Activated CD8-positive, alpha-beta memory T cell treated with anti-CD3 and anti-CD28 coated beads for 36 hours (primary cell): ENCODE measurements around the gene GPR135. TPM values are rescaled to one million over a fixed set of nuclear protein-coding genes. Genes with fewer than 3 reads are reported as not detected.

Source experiments
- CTCF ChIA-PET: fragments of 350-600 bp; sonication (Branson Sonifier 250); formaldehyde crosslinking; loops from one replicate; lab custom pipeline; 2021; ENCODE audit warnings: antibody characterized with exemption; lab: Charles Lee
- POLR2A ChIA-PET: fragments of 350-600 bp; sonication (Branson Sonifier 250); formaldehyde crosslinking; loops from one replicate; lab custom pipeline; 2021; ENCODE audit warnings: antibody characterized with exemption; lab: Charles Lee
- total RNA-seq, 2 experiments: library from RNA; stranded (reverse); gene quantifications; one replicate each; pipeline ENCODE4 v1.2.3, GENCODE V29; 2021

The GPR135 gene
- total RNA-seq, 2 experiments from 2014 or later: 1.2 to 1.6 TPM

DNA sequence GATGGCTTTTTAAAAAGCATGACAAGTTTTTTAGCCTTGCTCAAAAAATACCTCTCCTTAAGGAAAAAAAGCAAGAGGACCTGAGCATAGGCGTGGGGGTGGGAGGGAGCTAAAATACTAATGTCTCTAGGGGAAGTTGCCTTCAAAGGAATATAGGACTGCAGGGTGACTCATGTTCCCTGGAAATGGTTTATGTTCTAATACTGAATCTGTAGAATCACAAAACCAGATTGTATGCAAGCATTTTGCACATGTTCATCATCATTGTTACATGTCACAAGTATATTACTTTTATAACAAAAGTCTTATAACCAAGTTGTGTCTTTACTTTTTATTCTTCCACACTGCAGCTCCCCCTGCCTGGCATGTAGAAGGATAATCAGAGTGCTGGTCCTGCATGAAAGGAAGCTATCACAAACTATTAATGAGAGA, 36.6 kb downstream of the GPR135 start:
- ChIA-PET POLR2A (no interaction called here), CTCF (no interaction called here)

DNA sequence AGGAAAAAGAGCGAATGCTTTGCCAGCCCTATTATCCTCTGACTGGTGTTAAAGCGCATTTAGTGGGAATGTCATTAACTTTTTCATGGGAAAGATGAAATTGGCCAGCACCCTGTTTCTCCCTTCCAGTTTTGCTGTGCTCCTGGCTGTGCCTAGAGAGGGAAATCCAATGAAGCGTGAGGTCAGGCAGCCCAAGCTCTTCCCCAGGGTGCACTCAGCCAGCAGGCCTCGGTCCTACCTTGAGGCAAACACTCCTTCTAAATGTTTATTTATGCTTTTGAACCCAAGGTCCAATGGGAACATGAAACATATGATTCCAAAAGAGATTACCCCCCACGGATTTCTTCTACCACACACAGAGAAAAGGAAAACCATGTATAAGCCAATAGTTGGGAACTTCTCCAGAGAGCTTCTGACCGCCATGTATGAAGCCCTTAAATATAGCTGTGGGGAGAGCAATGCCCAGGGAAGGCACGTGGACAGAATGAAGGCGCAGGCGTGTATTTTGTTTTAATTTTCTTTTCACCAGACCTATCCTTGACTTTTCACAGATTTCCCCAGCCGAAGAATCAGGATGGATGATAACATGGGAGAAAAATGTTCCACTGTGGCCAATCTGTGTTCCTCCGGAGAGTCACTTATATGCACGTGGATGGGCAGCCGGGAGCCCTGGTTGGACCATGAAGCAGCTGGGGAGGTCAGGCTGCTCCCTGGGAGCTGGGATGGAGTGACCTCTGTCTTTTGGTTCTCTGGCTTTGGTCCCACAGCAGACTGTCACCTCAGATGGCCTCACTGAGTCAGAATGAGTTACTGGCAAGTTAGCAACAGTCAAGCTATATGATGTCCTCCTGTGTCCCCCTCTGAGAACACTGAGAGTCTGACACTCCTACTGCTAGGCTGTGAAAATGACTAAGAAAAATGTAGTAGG, 37.3 kb downstream of the GPR135 start:
- ChIA-PET POLR2A (no interaction called here), CTCF (no interaction called here)

DNA sequence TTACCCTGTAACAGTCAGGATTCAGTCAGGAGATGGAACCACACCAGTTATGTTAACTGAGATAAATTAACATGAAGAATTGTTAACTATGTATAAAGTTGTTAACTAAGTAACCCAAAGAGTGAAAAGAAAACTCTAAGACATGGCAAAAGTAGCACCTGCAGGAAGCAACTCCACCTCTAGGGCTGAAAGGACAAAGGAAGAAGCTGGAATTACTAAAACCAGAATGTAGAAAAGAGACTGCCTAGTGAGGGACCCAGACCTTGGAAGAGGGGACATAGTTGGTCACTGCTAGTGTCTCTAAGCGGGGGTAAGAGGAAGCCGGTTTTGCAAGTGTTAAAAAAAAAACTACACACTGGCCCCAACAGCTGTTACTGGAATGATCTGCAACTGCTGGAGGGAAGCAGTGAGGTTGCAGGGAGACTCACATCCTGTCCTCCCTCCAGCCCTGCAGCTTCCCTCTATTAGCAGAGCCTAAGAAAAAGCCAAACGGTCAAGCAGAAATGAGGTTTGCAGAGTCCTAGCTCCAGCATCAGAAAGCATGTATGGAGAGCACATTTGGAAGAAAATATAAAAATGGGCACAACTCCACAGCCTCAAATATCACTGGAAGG, 39.8 kb downstream of the GPR135 start:
- CTCF ChIA-PET: no interaction called here
- POLR2A ChIA-PET: no interaction called here

DNA sequence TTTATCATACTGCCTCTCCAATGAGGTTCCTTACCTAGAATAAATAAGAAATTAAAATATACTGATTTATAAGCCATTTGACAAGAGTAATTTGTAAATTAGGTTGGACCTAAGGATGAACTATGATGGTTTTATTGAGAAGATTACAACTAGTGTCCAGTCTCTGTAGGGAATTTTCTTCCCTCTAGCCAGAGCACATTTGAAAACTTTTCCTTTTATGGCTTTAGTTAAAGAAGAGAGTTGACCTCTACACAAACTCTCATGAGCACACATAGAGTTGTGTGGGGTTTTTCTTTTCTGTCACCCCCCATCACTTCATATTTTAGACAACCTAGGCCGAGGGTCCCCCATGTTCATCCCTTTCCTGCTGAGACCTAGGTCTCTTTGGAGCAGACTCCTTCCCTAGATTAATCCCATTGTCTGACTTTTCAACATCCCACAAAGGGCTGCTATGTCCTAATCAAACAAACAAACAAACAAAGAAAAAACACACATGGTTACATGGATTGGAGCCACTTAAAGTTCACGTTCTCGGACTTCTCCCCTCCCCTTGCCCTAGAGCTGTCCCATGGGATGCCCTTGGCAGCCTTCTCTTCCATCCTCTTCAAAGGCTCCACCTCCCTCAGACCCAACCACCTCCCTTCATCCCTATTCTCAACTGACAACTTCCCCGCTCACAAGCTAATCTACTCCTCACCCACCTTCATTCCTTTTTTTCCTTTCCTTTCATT, 40.7 kb downstream of the GPR135 start:
- POLR2A ChIA-PET: no interaction called here
- CTCF ChIA-PET: no interaction called here

DNA sequence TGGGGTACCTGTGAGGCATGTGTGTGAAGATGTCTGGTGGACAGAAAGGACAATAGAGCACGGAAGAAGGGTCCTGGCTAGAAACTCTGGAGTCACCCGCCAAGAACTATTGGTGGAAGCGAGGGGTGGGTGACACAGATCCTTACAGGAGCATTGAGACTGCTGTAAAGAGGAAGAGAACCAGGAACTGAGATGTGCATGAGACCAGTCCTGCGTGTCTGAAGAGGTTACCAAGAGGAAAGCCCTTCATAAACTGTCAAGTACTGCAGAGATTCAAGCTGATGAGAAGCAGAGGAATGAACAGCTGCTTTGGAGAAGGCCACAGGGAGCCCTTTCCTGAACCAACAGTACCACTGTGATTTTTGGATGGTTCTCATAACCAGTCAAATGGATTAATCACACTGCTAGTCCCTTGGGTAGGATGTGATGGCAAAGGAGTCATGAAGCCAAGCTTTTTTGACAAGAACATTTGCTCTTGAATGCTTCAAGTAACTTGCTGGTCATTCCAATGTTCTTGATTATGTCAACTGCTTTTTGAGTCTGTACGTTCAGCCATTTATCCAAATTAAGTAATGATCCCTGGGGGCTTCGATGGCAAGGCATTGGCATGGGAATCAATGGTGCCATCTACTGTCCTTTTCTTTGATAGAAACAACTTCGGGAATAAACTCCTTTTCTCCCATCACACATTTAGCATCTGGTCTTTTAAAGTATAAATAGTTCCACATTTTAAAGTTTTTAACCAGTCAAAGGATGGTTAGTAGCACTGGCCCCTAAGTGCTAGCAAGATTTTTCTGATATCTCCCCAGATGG, 42.9 kb downstream of the GPR135 start:
- ChIA-PET POLR2A (no interaction called here), CTCF (no interaction called here)

DNA sequence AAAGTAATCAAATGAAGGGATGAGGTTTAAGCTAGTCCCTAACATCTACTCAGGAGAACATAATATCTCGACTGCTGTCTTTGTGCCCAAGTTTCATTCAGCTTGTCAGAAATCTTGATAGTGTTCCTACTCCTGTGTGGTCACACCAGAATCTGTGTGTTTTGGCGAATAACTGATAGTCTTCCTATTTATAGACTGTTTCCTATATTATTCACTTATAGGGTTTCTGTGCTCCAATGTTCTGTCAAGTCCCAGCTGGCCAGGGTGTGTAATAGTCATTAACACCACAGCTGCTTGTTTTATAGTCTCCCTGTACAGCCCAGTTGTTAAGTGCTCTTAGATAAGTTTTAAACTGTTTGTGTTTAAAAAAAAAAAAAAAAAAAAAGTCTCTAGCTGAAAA, 45.9 kb downstream of the GPR135 start:
- ChIA-PET CTCF (interaction anchor here (0.7 kb wide), 1 partner anchor 120 kb away, joined by 3 read pairs; no protein-coding TSS in a partner anchor), POLR2A (interaction anchor here (0.7 kb wide), 1 partner anchor 267 kb away, joined by 5 read pairs; no protein-coding TSS in a partner anchor)

DNA sequence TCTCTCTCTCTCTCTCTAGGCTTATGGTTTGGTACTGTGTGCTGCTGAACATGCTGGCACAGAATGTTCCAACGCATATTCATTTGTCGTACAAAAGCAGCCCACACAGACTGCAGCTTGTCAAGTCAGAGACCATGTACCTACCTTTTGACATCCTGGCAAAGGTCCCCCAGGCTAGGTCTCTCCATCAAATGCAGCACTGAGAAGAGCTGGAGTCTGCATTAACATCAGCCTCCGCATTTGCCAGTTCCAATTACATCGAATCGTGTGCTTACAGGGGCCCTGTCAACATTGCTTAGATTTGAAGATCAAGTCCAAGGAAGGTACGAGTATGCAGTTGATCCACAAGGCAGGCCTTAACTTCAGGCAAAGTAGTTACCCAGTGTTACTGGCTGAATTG, 47.9 kb downstream of the GPR135 start:
- ChIA-PET POLR2A (no interaction called here), CTCF (no interaction called here)

DNA sequence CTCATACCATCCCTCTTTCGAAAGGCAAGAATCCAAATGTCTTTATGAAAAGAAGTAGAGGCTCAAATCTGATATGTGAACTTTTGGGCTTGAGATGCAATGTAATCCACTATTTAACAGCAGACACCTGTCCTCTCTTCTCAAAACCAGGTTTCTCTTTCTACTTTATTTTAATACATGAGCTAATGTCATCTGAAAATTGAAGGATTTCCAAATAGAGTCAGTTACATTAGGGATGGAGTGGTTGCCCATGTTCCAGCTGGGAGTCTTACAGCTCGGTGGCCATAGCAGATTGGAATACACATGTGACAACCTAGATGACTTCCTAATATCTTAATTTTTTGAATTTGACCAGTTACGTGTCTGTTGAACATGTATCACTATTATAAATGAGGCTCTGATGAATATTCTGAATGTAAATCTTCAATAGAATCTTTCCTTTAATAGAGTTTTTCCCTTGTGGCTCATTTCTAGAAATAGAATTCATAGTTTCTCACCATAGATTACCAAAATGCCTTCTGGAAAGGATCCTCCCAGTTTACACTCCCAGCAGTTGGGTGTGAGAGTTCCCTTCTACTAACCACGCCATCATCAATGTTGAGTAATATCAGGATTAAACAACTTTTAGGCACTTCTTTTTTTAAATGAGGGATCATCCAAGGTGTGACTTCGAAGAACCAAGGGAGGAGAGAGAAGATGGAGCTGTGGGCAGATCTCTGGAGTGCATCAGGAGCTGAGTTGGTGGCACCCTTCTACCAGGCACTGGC, 49.2 kb downstream of the GPR135 start:
- POLR2A ChIA-PET: no interaction called here
- CTCF ChIA-PET: no interaction called here

Other genes starting within 250 kb of the GPR135 start
- gene L3HYPDH, start 19.0 kb upstream of the GPR135 start, total RNA-seq: 10 to 100 TPM in 1 of 2 experiments, 1 to 10 TPM in 1; 9.1 to 10.3 TPM
- 10 to 100 TPM; 27.9 to 28.3 TPM for gene JKAMP, start 19.1 kb upstream of the GPR135 start, total RNA-seq
- gene CCDC175, start 111.4 kb upstream of the GPR135 start, total RNA-seq: not detected